Breast epithelium (tissue), 3 donors: Measurements from ENCODE around the gene TRNAU1AP.

Experiments
- POLR2A ChIP-seq: fragments of 450-650 bp; IDR thresholded peaks from one replicate; pipeline ENCODE4 v1.6.1; 2016; ENCODE audit warnings: antibody characterized with exemption, mild to moderate bottlenecking, moderate library complexity
- TF ChIP-seq, protein P1 (sequence below), 3 donors: fragments of 450-650 bp; IDR thresholded peaks; one replicate each; pipeline ENCODE4 v1.5.1; 2016 to 2017; ENCODE audit warnings: antibody characterized with exemption in 3 of 3, mild to moderate bottlenecking in 3 of 3, moderate library complexity in 3 of 3

DNA sequence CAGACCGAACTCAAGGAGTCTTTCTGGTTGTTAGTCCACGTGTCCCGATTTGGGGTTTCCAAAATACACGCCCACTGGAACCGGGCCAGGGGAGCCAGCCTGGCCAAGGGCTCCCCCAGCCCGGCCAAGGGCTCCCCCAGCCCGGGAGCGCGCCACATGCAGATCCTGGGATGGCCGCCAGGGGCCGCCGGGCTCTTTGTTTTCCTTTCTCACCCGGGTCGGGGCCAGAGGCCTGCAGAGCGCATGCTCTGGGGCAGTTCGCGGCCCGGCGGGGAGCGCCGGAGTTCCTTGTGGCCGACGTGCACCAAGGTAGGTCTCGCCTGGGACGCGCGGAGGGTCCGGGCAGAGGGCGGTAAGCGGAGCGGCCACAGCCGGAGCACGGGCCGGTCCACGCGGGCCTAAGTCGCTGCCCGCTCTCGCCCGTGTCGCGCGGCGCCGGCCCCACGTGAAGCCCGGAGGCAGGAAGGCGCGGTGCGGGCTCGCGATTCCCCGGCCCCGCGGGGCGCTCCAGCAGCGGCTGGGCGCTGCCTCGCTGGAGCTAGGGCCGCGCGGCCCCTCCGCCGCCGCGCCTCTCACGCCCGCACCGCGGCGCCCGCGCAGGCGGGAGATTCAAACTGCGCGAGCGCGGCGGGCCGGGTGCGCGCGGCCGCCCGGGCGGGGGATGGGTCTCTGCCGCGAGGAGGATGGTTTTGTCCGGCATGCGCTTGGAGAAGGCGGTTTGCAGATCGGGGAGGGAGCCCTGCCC is 34.7 kb upstream of the TRNAU1AP start:
- TF ChIP-seq, protein P1, sequence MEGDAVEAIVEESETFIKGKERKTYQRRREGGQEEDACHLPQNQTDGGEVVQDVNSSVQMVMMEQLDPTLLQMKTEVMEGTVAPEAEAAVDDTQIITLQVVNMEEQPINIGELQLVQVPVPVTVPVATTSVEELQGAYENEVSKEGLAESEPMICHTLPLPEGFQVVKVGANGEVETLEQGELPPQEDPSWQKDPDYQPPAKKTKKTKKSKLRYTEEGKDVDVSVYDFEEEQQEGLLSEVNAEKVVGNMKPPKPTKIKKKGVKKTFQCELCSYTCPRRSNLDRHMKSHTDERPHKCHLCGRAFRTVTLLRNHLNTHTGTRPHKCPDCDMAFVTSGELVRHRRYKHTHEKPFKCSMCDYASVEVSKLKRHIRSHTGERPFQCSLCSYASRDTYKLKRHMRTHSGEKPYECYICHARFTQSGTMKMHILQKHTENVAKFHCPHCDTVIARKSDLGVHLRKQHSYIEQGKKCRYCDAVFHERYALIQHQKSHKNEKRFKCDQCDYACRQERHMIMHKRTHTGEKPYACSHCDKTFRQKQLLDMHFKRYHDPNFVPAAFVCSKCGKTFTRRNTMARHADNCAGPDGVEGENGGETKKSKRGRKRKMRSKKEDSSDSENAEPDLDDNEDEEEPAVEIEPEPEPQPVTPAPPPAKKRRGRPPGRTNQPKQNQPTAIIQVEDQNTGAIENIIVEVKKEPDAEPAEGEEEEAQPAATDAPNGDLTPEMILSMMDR (IDR thresholded peaks at IDR 0.05), result peak; percentile 96 to 99 (median 99)
- peak; percentile 30 for TF ChIP-seq POLR2A
